GM21423 (cell line): ENCODE results near the gene CCT8L2.
"Not testable (repeated sequence)": the region's sequence is repeated elsewhere in the genome, so short reads cannot be mapped to it uniquely, and the experiment has no call there.

Source experiments
- ATAC-seq: cut with Tn5 transposase; IDR thresholded peaks from one replicate; pipeline ENCODE4 v1.9.1; 2021; ENCODE audit warnings: mild to moderate bottlenecking, moderate library complexity; ENCODE audit not compliant: unreplicated experiment

Gene CCT8L2

GRCh38 chr22:16559996-16560395 lies 32.6 kb downstream of the CCT8L2 start:
- not testable (repeated sequence) for ATAC-seq

- ATAC-seq, result no peak
Observed at GRCh38 chr22:16559056-16559955, 33.3 kb downstream of the CCT8L2 start.

GRCh38 chr22:16558376-16558945 lies 34.1 kb downstream of the CCT8L2 start:
- ATAC-seq, result not testable (repeated sequence)

GRCh38 chr22:16557511-16557910 lies 35.1 kb downstream of the CCT8L2 start:
- not testable (repeated sequence) for ATAC-seq

- not testable (repeated sequence) for ATAC-seq
Observed at GRCh38 chr22:16555077-16555994, 37.3 kb downstream of the CCT8L2 start.

GRCh38 chr22:16543310-16543709 lies 49.3 kb downstream of the CCT8L2 start:
- ATAC-seq, result not testable (repeated sequence)
